C4-2B (cell line): ENCODE data around the gene OR13J1.

Experiments
- H3K27ac ChIP-seq: fragments of 450-650 bp; 2 replicates; pipeline ENCODE4 v1.5.1; 2017
- ZFX ChIP-seq: fragments of 450-650 bp; IDR thresholded peaks from 2 replicates; pipeline ENCODE4 v1.6.1; 2017
- TF ChIP-seq, protein P1 (sequence below): fragments of 450-650 bp; conservative IDR thresholded peaks from 2 replicates; pipeline ENCODE4 v1.5.1; 2017; ENCODE audit warnings: mild to moderate bottlenecking

Gene OR13J1

DNA sequence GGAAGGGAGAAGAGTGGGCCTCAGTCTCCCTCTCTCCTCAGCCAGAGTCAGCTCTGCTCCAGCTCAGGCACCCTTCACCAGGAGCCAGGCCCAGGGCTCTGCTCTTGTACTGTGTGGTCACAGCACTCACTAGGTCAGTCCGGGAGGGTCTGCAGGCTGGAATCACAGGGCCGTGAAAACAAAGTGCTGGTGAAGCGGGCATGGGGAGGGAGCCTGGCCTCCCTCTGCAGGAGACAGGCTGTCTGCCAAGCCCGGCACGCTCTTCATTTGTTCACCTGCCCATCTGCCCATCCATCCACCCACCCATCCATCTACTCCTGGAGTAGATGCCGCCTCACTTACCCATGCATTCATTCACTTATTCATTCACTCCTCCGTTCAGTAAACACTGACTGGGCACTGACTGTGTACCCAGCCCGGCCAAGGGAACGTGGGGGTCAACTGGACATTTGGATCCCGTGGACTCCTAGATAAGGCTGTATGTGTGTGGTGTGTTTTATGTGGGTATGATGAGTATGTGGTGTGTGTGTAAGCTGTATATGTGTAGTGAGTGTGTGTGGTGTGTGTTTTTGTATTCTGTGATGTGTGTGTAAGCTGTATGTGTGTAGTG lies 42.7 kb upstream of the OR13J1 start:
- H3K27ac ChIP-seq, result no peak overlapping the region
- no peak for TF ChIP-seq ZFX
- TF ChIP-seq, protein P1, sequence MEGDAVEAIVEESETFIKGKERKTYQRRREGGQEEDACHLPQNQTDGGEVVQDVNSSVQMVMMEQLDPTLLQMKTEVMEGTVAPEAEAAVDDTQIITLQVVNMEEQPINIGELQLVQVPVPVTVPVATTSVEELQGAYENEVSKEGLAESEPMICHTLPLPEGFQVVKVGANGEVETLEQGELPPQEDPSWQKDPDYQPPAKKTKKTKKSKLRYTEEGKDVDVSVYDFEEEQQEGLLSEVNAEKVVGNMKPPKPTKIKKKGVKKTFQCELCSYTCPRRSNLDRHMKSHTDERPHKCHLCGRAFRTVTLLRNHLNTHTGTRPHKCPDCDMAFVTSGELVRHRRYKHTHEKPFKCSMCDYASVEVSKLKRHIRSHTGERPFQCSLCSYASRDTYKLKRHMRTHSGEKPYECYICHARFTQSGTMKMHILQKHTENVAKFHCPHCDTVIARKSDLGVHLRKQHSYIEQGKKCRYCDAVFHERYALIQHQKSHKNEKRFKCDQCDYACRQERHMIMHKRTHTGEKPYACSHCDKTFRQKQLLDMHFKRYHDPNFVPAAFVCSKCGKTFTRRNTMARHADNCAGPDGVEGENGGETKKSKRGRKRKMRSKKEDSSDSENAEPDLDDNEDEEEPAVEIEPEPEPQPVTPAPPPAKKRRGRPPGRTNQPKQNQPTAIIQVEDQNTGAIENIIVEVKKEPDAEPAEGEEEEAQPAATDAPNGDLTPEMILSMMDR, result no peak

DNA sequence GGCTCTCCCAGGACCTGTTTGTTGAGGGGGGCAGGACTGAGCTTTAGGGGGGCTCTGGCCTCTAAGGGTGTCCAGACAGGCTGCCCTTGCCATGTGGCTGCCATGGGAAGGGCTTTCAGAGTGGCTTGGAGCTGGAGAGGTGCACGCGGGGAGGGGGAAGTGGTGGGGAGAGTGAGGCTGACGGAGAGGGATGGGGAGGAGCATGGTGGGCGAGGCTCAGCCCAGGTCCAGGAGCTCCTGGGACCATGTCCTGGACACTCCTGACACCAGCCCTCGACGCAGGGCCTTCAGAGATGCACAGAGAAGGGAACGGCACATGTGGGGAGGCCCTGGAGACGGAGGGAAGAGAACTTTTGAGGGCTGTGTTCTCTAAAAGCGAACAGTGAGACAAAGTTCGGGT lies 41.5 kb upstream of the OR13J1 start:
- TF ChIP-seq, protein P1, result no peak
- no peak for TF ChIP-seq ZFX
- H3K27ac ChIP-seq, result no peak overlapping the region

DNA sequence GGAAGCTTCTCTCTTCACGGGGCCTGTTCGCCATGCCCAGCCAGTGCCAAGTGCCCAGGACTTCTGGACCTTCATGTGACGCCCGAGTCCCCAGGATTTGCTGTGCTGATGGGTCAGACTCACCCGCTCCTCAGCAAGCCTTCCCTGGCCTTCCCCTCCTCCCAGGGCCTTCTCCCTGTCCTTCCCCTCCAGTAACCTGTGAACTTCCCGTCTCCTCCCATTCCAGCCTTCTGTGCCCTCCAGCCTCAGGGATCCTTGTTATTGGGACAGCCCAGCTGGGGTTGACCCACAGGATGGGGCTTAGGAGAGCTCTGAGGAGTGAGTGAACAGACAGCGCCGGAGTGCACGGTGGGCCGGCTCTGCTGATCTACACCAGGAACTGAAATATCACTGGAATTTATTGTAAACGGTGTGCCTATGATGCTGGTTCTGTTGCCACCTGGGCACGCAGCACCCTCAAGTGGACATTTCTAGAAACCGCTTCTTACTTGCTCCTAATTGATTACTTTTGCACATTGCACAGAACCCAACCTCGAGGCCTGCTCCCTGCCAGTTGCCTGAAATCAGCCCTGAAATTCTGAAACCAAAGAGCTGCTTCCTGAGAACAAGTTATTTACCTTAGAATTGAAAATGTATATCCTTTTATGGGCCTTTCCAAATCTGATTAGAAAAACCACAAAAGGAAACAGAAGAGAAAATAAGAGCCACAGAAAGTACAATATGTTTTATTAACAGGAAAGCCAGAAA lies 40.6 kb upstream of the OR13J1 start:
- peak overlapping the region; percentile 5 for H3K27ac ChIP-seq
- no peak for TF ChIP-seq ZFX
- TF ChIP-seq, protein P1, result peak; percentile 84

DNA sequence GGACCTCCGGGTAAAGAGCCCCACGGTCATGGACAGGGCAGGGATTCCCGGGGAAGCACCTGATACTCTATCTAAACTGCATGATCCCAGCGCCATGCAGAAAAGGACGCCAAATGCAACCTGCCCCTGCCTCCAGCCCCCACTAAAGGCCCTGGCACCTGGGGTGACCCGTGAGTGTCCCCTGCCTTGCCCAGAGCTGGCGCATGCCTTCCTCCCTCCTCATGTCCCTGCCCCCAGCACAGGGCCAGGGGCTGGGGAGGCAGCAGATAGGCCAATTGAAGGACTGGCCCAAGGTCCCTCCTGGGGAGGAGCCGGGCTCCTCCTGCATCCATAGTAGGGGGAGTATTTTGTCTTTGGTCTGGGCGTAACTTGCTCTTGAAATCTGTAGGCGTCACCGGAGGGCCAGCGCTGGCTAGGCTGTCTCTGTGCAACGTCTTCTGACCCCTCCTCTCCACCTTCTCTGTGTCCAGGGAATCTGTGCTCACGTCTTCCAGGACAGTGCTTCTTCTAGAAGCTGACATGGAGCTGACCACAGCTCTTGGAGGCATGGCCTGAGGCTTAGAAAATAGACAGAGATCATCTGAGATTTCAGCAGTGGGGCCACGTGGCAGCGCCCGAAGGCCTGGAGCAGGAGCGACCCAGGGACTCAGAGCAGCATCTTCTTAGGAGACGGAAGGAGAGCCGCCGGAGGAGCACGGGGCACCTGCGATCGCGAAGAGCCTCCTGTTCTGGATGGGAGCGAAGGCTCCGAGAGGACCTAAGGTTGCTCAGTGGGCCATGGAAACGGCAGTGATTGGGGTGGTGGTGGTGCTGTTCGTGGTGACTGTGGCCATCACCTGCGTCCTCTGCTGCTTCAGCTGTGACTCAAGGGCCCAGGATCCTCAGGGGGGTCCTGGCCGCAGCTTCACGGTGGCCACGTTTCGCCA lies 39.7 kb upstream of the OR13J1 start:
- TF ChIP-seq ZFX, result no peak
- TF ChIP-seq, protein P1, result no peak
- peak overlapping the region; percentile 5; the same call in 1 of the 2 replicates for H3K27ac ChIP-seq

DNA sequence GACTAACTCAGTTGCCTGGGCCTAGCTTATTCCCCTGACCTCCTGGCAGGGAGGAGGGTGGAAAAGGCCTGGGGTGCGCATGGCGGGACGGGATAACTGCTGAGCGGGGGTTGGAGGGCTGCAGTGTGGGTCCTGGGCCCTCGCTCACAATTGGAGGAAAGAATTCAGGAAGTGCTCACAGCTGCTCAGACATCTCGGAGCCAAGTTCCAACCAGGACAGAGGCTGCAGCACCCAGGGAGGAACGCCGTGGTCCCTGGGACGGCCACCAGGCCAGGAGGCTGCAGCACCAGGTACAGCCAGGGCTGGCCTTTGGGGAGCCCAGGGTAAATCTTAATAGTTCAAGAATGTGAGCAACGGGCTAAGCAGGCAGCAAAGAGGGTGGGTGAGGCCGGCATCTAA lies 39.1 kb upstream of the OR13J1 start, which contains the start of gene SPAAR:
Gene SPAAR, plus strand, starts transcription at position 217 of the 400 bp plus-strand sequence. CDS start 974 bp downstream, outside the sequence.
- TF ChIP-seq ZFX, result no peak
- TF ChIP-seq, protein P1, result no peak

DNA sequence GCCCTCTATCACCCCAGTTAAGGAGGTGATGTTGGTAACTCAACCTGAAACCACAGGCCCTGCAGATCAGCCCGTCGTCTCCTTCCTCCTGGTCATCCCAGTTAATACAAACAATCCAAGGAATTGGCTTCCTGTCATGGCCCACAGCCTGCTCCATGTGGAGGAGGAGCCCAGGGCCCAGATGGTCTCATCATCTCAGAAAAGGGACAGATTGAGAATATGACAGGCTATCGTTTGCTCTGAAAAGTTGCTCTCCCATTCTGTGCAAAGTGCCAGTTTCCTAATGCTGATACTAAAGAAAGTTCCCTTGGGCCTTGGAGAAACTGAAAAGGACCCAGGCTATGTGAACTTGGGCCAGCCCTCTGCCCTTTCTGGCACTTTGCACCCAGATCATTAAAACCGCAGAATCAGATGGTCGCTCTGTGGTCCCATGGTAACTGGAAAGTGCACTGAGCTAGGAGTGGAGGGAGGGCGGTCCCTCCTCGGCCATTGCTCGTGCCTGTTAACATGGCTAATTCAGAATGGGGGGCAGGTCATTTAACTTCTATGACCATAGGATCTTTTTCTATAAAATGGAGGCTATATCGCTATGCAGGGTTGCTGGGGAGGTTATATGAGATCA lies 38.4 kb upstream of the OR13J1 start:
- H3K27ac ChIP-seq, result peak overlapping the region; percentile 10
- TF ChIP-seq ZFX, result no peak
- TF ChIP-seq, protein P1, result no peak

More for the DNA sequence above, 39.1 kb upstream of the OR13J1 start, which contains the start of gene SPAAR:
- H3K27ac ChIP-seq, result peak within 1 kb of the TSS; percentile 10
